ENCODE data around the gene KCNK7. TPM values are rescaled to one million over a fixed set of nuclear protein-coding genes. Genes with fewer than 3 reads are reported as not detected.
"Not testable (repeated sequence)": the region's sequence is repeated elsewhere in the genome, so short reads cannot be mapped to it uniquely, and the experiment has no call there.

The KCNK7 gene
- total and polyA plus RNA-seq, 2 experiments from 2014 or later, result 0.37 TPM; not detected in 1

DNA sequence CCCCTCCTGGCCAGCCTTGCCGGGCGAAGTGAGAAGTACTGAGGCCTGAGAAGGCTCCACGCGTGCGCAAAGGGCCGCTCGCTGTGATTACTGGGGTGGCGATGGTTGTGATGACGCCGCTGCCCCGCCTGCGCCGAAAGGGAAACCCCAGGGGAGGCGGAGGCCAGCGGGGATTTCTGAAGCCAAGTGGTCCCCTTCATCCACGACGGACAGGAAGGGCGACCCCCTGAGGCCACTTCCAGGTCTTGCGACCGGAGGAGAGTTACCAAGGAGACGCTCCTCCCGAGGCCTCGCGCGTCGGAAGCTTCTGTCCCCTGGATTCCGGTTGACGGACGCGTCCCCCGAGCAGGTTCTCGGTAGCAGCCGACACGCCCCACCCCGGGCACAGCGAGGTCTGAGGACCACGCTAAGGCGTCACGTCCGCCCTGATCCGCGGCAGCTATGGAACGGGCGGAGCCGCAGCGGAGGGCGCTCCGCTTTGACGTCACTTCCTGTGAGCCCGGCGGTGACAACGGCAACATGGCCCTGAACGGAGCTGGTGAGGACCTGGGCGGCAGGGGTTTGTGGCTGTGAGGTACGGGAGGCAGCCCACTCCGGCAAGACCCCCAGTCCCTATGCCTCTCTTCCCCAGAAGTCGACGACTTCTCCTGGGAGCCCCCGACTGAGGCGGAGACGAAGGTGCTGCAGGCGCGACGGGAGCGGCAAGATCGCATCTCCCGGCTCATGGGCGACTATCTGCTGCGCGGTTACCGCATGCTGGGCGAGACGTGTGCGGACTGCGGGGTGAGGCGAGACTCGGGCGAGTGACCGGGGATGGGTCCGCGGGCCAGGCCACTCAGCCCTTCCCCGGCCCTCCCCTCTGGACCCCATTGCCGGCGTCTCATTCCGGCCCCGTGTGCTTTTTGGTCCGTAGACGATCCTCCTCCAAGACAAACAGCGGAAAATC is 25.4 kb downstream of the KCNK7 start, which contains the start of gene ZNRD2:
Gene ZNRD2 (plus strand): TSS at position 505 of the 946 bp plus-strand sequence. CDS start 15 bp downstream, at position 520.
- no peaks in the 10 kb centered on the region for H3K9me3 ChIP-seq (ENCODE audit: low read depth)
- peaks cover 19% of the 10 kb centered on the region for H4K20me1 ChIP-seq (ENCODE audit: insufficient read depth, poor library complexity, severe bottlenecking)
- H2AFZ ChIP-seq, result peak within 1 kb of the TSS; percentile 49
- H3K79me2 ChIP-seq, result peaks cover 59% of the 10 kb centered on the region
- no peaks in the 10 kb centered on the region for H3K27me3 ChIP-seq
- H3K27ac ChIP-seq, result peak within 1 kb of the TSS; percentile 84
- whole genome bisulfite sequencing (ENCODE audit: low lambda C conversion rate, missing lambda C conversion rate), result 1% methylated on average over 84 of the region's 89 CpGs
- peak within 1 kb of the TSS; percentile 64 for H3K4me3 ChIP-seq
- TF ChIP-seq EZH2 (IDR thresholded peaks at IDR 0.05; ENCODE audit: borderline replicate concordance) (no peak), CTCF (IDR thresholded peaks at IDR 0.05; ENCODE audit: poor library complexity) (peak; percentile 69)
- no peaks in the 10 kb centered on the region for H3K36me3 ChIP-seq (replicated peaks; ENCODE audit: insufficient read depth, low read depth)
- peaks cover 43% of the 10 kb centered on the region for H3K4me1 ChIP-seq (ENCODE audit: insufficient read depth)
- H3K4me2 ChIP-seq, result peak within 1 kb of the TSS; percentile 98
- H3K9me2 ChIP-seq (replicated peaks; ENCODE audit: insufficient read depth), result no peaks in the 10 kb centered on the region
- peak; percentile 99 for DNase-seq (ENCODE audit: low spot score)

DNA sequence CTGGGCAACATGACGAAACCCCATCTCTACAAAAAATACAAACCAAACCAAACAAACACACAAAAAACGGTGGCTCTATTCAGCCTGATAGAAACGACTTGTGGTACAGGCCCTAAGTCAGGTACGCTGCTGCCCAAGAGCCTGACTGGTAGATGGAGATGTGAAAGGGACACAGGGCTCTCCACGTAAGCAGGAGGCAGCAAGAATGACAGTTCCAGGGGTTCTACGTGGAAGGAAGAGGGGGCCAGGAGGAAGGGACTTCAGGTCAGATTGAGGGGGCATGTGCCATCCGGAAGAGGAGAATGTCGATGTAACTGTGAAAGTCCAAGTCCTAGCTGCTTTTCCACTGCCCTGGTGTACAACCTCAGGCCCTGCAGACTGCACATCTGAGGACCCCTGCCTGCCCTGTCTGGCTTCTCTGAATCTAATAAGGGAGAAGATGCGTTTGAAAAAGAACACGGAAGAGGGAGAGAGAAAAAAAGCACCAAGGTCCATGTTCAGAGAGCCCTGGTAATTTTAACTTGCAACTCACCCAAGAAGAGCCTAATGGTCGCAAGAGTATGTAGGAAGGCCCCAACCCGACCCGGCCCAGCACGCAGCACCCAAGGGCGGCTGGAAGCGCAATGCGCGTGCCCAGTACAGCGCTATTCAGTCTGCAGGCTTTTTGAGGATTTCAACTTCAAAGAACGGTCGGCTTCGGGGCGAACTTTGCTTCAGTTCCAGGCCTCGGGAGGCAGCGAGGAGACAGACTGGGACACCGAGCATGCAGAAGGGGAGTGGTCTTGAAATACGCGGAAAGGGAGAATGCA is 26.2 kb downstream of the KCNK7 start:
- H3K4me2 ChIP-seq, result peak overlapping the region; percentile 91
- no peaks in the 10 kb centered on the region for H3K9me3 ChIP-seq (ENCODE audit: low read depth)
- H3K27ac ChIP-seq, result peak overlapping the region; percentile 84
- TF ChIP-seq EZH2 (IDR thresholded peaks at IDR 0.05; ENCODE audit: borderline replicate concordance) (no peak), EZH2phosphoT487 (IDR thresholded peaks at IDR 0.05; ENCODE audit: low read depth, severe bottlenecking, unreplicated experiment) (no peak), CTCF (IDR thresholded peaks at IDR 0.05; ENCODE audit: poor library complexity) (no peak)
- H3K9me2 ChIP-seq (replicated peaks; ENCODE audit: insufficient read depth), result no peaks in the 10 kb centered on the region
- H3K79me2 ChIP-seq, result peaks cover 59% of the 10 kb centered on the region
- peak overlapping the region; percentile 49 for H2AFZ ChIP-seq
- no peaks in the 10 kb centered on the region for H3K27me3 ChIP-seq
- H3K36me3 ChIP-seq (replicated peaks; ENCODE audit: insufficient read depth, low read depth), result no peaks in the 10 kb centered on the region
- H3K4me3 ChIP-seq, result peak overlapping the region; percentile 53
- 16% methylated on average over 28 of the region's 28 CpGs for WGBS (ENCODE audit: low lambda C conversion rate, missing lambda C conversion rate)
- peaks cover 14% of the 10 kb centered on the region for H4K20me1 ChIP-seq (ENCODE audit: insufficient read depth, poor library complexity, severe bottlenecking)
- peaks cover 37% of the 10 kb centered on the region for H3K4me1 ChIP-seq (ENCODE audit: insufficient read depth)
- no peak for DNase-seq (ENCODE audit: low spot score)

- DNase-seq (ENCODE audit: low spot score), result no peak
- Histone ChIP-seq H2AFZ (no peak overlapping the region), H3K9me3 (ENCODE audit: low read depth) (no peaks in the 10 kb centered on the region), H3K9me2 (replicated peaks; ENCODE audit: insufficient read depth) (no peaks in the 10 kb centered on the region), H4K20me1 (ENCODE audit: insufficient read depth, poor library complexity, severe bottlenecking) (no peaks in the 10 kb centered on the region), H3K4me1 (ENCODE audit: insufficient read depth) (peaks cover 15% of the 10 kb centered on the region), H3K27me3 (no peaks in the 10 kb centered on the region), H3K4me2 (no peak overlapping the region), H3K36me3 (replicated peaks; ENCODE audit: insufficient read depth, low read depth) (no peaks in the 10 kb centered on the region), H3K27ac (no peak overlapping the region), H3K79me2 (peaks cover 36% of the 10 kb centered on the region), H3K4me3 (no peak overlapping the region)
- no peak for TF ChIP-seq EZH2phosphoT487 (IDR thresholded peaks at IDR 0.05; ENCODE audit: low read depth, severe bottlenecking, unreplicated experiment)
- no peak for TF ChIP-seq EZH2 (IDR thresholded peaks at IDR 0.05; ENCODE audit: borderline replicate concordance)
- TF ChIP-seq CTCF (IDR thresholded peaks at IDR 0.05; ENCODE audit: poor library complexity), result no peak
- WGBS (ENCODE audit: low lambda C conversion rate, missing lambda C conversion rate), result 88% methylated on average over 7 of the region's 7 CpGs
These were observed 29.8 kb downstream of the KCNK7 start for GRCh38 chr11:65565624-65566453.

DNA sequence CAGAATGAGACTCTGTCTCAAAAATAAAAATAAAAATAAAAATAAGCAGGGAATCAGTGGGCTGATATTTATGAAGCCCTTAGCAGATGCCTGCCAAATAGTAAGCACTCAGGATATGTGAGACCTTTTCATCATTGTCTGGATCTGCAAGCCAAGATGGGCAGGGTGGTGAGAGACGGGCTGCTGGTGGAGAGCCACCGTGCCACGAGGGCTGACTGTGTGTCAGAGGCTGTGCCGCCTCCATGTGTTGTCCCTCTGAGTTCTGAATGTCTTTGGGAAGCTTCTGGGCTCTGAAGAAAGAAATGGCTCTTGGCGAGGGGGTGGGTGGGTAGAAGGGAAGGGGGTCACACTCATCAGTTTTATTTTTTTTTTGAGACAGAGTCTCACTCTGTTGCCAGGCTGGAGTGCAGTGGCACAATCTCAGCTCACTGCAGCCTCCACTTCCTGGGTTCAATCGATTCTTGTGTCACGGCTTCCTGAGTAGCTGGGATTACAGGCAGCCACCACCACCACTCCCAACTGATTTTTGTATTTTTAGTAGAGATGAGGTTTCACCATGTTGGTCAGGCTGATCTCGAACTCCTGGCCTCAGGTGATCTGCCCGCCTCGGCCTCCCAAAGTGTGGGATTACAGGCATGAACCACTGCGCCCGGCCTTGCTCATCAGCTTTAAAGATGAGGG is 30.6 kb downstream of the KCNK7 start:
- not testable (repeated sequence) for H3K27me3 ChIP-seq; H3K9me2 ChIP-seq (replicated peaks; ENCODE audit: insufficient read depth); H3K4me3 ChIP-seq; H3K36me3 ChIP-seq (replicated peaks; ENCODE audit: insufficient read depth, low read depth); H3K27ac ChIP-seq; H2AFZ ChIP-seq; H3K4me2 ChIP-seq; DNase-seq (ENCODE audit: low spot score); H3K9me3 ChIP-seq (ENCODE audit: low read depth); H4K20me1 ChIP-seq (ENCODE audit: insufficient read depth, poor library complexity, severe bottlenecking)
- Histone ChIP-seq H3K4me1 (ENCODE audit: insufficient read depth) (peaks cover 21% of the 10 kb centered on the region), H3K79me2 (peaks cover 31% of the 10 kb centered on the region)
- WGBS (ENCODE audit: low lambda C conversion rate, missing lambda C conversion rate), result 93% methylated on average over 12 of the region's 12 CpGs

All from hepatocyte (in vitro differentiated cells).